MM.1S (cell line): ENCODE results near the gene SZT2.

ENCODE experiments used
- CTCF ChIP-seq: fragments of 300-600 bp; sonication (generic); IDR thresholded peaks from 2 replicates; pipeline ENCODE4 v1.5.1; 2016; ENCODE audit warnings: antibody characterized with exemption, low read length, mixed read lengths
- EZH2 ChIP-seq: fragments of 300-600 bp; sonication (generic); optimal IDR thresholded peaks from 2 replicates; pipeline ENCODE3; 2017; ENCODE audit warnings: low read depth, mild to moderate bottlenecking, antibody characterized with exemption, low read length, mixed read lengths

- TF ChIP-seq EZH2 (no peak), CTCF (no peak)
Measured at GRCh38 chr1:43448955-43449707, 59.4 kb downstream of the SZT2 start.
